ENCODE results near the gene MYPOP. TPM values are rescaled to one million over a fixed set of nuclear protein-coding genes. Genes with fewer than 3 reads are reported as not detected.
"Not testable (repeated sequence)": the region's sequence is repeated elsewhere in the genome, so short reads cannot be mapped to it uniquely, and the experiment has no call there.

The MYPOP gene
- total and polyA plus RNA-seq, 12 donors: 2.1 to 14.3 (median 7.1) TPM

GRCh38 chr19:45897261-45897812 is 5.1 kb downstream of the MYPOP start:
- H3K27ac ChIP-seq: no peak overlapping the region
- WGBS, 4 donors: 78 to 95% (median 92%) methylated on average over 5 to 8 of the region's 8 CpGs
- intact Hi-C loops (cut with DNase I): no loop called here

GRCh38 chr19:45895983-45896599 is 6.3 kb downstream of the MYPOP start:
- H3K9me3 ChIP-seq (replicated peaks in 1 of 3); H3K27me3 ChIP-seq; H3K27ac ChIP-seq; intact Hi-C loops (cut with DNase I); H3K4me3 ChIP-seq; DNase-seq: not testable (repeated sequence)
- peaks cover 0 to 36% of the 10 kb centered on the region in 2 donors for H3K36me3 ChIP-seq (replicated peaks in 1 of 2)
- H3K4me1 ChIP-seq (replicated peaks in 1 of 2): peaks cover 10 to 15% of the 10 kb centered on the region in 2 donors
- WGBS, 4 donors: 94 to 96% (median 95%) methylated on average over 10 to 12 of the region's 12 CpGs

More at GRCh38 chr19:45897261-45897812, 5.1 kb downstream of the MYPOP start:
- Histone ChIP-seq H3K27me3 (no peaks in the 10 kb centered on the region), H3K4me1 (replicated peaks in 1 of 2) (peaks cover 16 to 20% of the 10 kb centered on the region in 2 donors), H3K36me3 (replicated peaks in 1 of 2) (peaks cover 0 to 36% of the 10 kb centered on the region in 2 donors), H3K9me3 (replicated peaks in 1 of 3) (no peaks in the 10 kb centered on the region), H3K4me3 (no peak overlapping the region)
- no peak for DNase-seq
- no peak for TF ChIP-seq CTCF (IDR thresholded peaks at IDR 0.05)
- TF ChIP-seq POLR2A (IDR thresholded peaks at IDR 0.05): no peak

GRCh38 chr19:45895519-45895972 is 6.9 kb downstream of the MYPOP start:
- no peak for DNase-seq
- Histone ChIP-seq H3K27ac (no peak overlapping the region), H3K9me3 (replicated peaks in 1 of 3) (no peaks in the 10 kb centered on the region), H3K36me3 (replicated peaks in 1 of 2) (peaks cover 0 to 36% of the 10 kb centered on the region in 2 donors), H3K4me1 (replicated peaks in 1 of 2) (peaks cover 5 to 10% of the 10 kb centered on the region in 2 donors), H3K27me3 (no peaks in the 10 kb centered on the region), H3K4me3 (no peak overlapping the region)
- TF ChIP-seq POLR2A (IDR thresholded peaks at IDR 0.05) (no peak), CTCF (IDR thresholded peaks at IDR 0.05) (no peak)
- WGBS, 4 donors: 83 to 90% (median 88%) methylated on average over 9 of the region's 9 CpGs
- intact Hi-C loops (cut with DNase I): no loop called here

GRCh38 chr19:45890877-45891276 is 11.5 kb downstream of the MYPOP start:
- Histone ChIP-seq H3K4me3 (no peak overlapping the region), H3K9me3 (replicated peaks in 1 of 3) (no peaks in the 10 kb centered on the region), H3K36me3 (replicated peaks in 1 of 2) (peaks cover 0 to 21% of the 10 kb centered on the region in 2 donors), H3K27ac (no peak overlapping the region), H3K4me1 (replicated peaks in 1 of 2) (peaks cover 0 to 8% of the 10 kb centered on the region in 2 donors), H3K27me3 (no peaks in the 10 kb centered on the region)
- no peak for DNase-seq
- 80 to 85% (median 83%) methylated on average over 6 to 17 of the region's 17 CpGs for whole genome bisulfite sequencing, 4 donors
- intact Hi-C loops (cut with DNase I): no loop called here
- TF ChIP-seq CTCF (IDR thresholded peaks at IDR 0.05): no peak
- no peak for TF ChIP-seq POLR2A (IDR thresholded peaks at IDR 0.05)

Measured in adrenal gland (tissue), 12 donors.